ENCODE measurements around the gene KCNAB2. TPM values are rescaled to one million over a fixed set of nuclear protein-coding genes. Genes with fewer than 3 reads are reported as not detected.
"Not testable (repeated sequence)": the region's sequence is repeated elsewhere in the genome, so short reads cannot be mapped to it uniquely, and the experiment has no call there.

The KCNAB2 gene
- total RNA-seq, 8 experiments from 2014 or later = 6.3 to 21.9 (median 11.5) TPM

- no peak for ATAC-seq (replicated peaks in 6 of 8)
- 75 to 100% (median 83%) methylated on average over 2 to 9 of the region's 9 CpGs; no CpG with 5 or more reads in 1 of the 10 experiments for WGBS, 10 experiments
- in situ Hi-C loops (cut with MboI; ENCODE audit: low pct_unique_long_range_greater_than_20kb in 2 of 9, low sequenced_read_pairs in 9 of 9, unreplicated experiment in 9 of 9) = loop anchor here in 4 of 9 experiments (25.0 kb wide), 3 partner anchors 117 to 267 kb away; partner anchors contain the start of genes CHD5 (in 3 of the 4), RPL22 (in 3 of the 4), HES3 (in 1 of the 4) and ICMT (in 1 of the 4)
- Histone ChIP-seq H3K27ac (no peak overlapping the region), H3K4me1 (replicated peaks in 1 of 2) (peaks cover 32 to 35% of the 10 kb centered on the region in 2 donors), H3K4me3 (no peak overlapping the region)
These were observed 24.8 kb downstream of the KCNAB2 start for GRCh38 chr1:6070450-6070974.

GRCh38 chr1:6071219-6071618 is 25.5 kb downstream of the KCNAB2 start:
- ATAC-seq (replicated peaks in 6 of 8) = no peak
- Histone ChIP-seq H3K27ac (no peak overlapping the region), H3K4me3 (no peak overlapping the region), H3K4me1 (replicated peaks in 1 of 2) (peaks cover 27 to 28% of the 10 kb centered on the region in 2 donors)
- in situ Hi-C loops (cut with MboI; ENCODE audit: low pct_unique_long_range_greater_than_20kb in 2 of 9, low sequenced_read_pairs in 9 of 9, unreplicated experiment in 9 of 9) = loop anchor here in 4 of 9 experiments (25.0 kb wide), 3 partner anchors 116 to 266 kb away; partner anchors contain the start of genes CHD5 (in 3 of the 4), RPL22 (in 3 of the 4), HES3 (in 1 of the 4) and ICMT (in 1 of the 4)
- 94 to 100% (median 100%) methylated on average over 2 to 8 of the region's 13 CpGs; no CpG with 5 or more reads in 7 of the 10 experiments for WGBS, 10 experiments

GRCh38 chr1:6072774-6073479 is 27.2 kb downstream of the KCNAB2 start:
- 40 to 84% (median 80%) methylated on average over 1 to 4 of the region's 17 CpGs; no CpG with 5 or more reads in 7 of the 10 experiments for WGBS, 10 experiments
- in situ Hi-C loops (cut with MboI; ENCODE audit: low pct_unique_long_range_greater_than_20kb in 2 of 9, low sequenced_read_pairs in 9 of 9, unreplicated experiment in 9 of 9) = loop anchor here in 4 of 9 experiments (25.0 kb wide), 3 partner anchors 114 to 264 kb away; partner anchors contain the start of genes CHD5 (in 3 of the 4), RPL22 (in 3 of the 4), HES3 (in 1 of the 4) and ICMT (in 1 of the 4)
- Histone ChIP-seq H3K4me1 (replicated peaks in 1 of 2) (peaks cover 27 to 28% of the 10 kb centered on the region in 2 donors), H3K27ac (no peak overlapping the region), H3K4me3 (no peak overlapping the region)
- ATAC-seq (replicated peaks in 6 of 8) = peak in 5 of 8 experiments; percentile 19 to 46 (median 35)

- in situ Hi-C loops (cut with MboI; ENCODE audit: low pct_unique_long_range_greater_than_20kb in 2 of 9, low sequenced_read_pairs in 9 of 9, unreplicated experiment in 9 of 9) = loop anchor here in 4 of 9 experiments (25.0 kb wide), 3 partner anchors 114 to 264 kb away; partner anchors contain the start of genes CHD5 (in 3 of the 4), RPL22 (in 3 of the 4), HES3 (in 1 of the 4) and ICMT (in 1 of the 4)
- WGBS, 10 experiments = 60 to 100% (median 87%) methylated on average over 1 to 14 of the region's 15 CpGs; no CpG with 5 or more reads in 3 of the 10 experiments
- peak in 2 of 8 experiments; percentile 2 to 8 for ATAC-seq (replicated peaks in 6 of 8)
- H3K27ac ChIP-seq = peak overlapping the region in 1 of 2 donors; percentile 53
- H3K4me1 ChIP-seq (replicated peaks in 1 of 2) = peaks cover 27 to 28% of the 10 kb centered on the region in 2 donors
- no peak overlapping the region for H3K4me3 ChIP-seq
These were observed 27.9 kb downstream of the KCNAB2 start for GRCh38 chr1:6073480-6074053.

GRCh38 chr1:6074192-6074901 is 28.7 kb downstream of the KCNAB2 start:
- peaks cover 27 to 28% of the 10 kb centered on the region in 2 donors for H3K4me1 ChIP-seq (replicated peaks in 1 of 2)
- peak overlapping the region in 1 of 2 donors; percentile 53 for H3K27ac ChIP-seq
- in situ Hi-C loops (cut with MboI; ENCODE audit: low pct_unique_long_range_greater_than_20kb in 2 of 9, low sequenced_read_pairs in 9 of 9, unreplicated experiment in 9 of 9) = loop anchor here in 4 of 9 experiments (25.0 kb wide), 3 partner anchors 113 to 263 kb away; partner anchors contain the start of genes CHD5 (in 3 of the 4), RPL22 (in 3 of the 4), HES3 (in 1 of the 4) and ICMT (in 1 of the 4)
- WGBS, 10 experiments = 80 to 100% (median 95%) methylated on average over 1 to 20 of the region's 21 CpGs
- H3K4me3 ChIP-seq = no peak overlapping the region
- ATAC-seq (replicated peaks in 6 of 8) = peak in 4 of 8 experiments; percentile 35 to 73 (median 40)

GRCh38 chr1:6075748-6076147 is 30.1 kb downstream of the KCNAB2 start:
- peaks cover 27 to 28% of the 10 kb centered on the region in 2 donors for H3K4me1 ChIP-seq (replicated peaks in 1 of 2)
- in situ Hi-C loops (cut with MboI; ENCODE audit: low pct_unique_long_range_greater_than_20kb in 2 of 9, low sequenced_read_pairs in 9 of 9, unreplicated experiment in 9 of 9) = no loop called here
- H3K4me3 ChIP-seq = no peak overlapping the region
- peak in 1 of 8 experiments; percentile 23 for ATAC-seq (replicated peaks in 6 of 8)
- H3K27ac ChIP-seq = no peak overlapping the region
- 50 to 100% (median 84%) methylated on average over 1 to 3 of the region's 3 CpGs; no CpG with 5 or more reads in 5 of the 10 experiments for WGBS, 10 experiments

- WGBS, 10 experiments = 47 to 100% (median 91%) methylated on average over 1 to 7 of the region's 8 CpGs; no CpG with 5 or more reads in 1 of the 10 experiments
These were observed 31.4 kb downstream of the KCNAB2 start for GRCh38 chr1:6077061-6077460.

GRCh38 chr1:6077506-6077905 is 31.8 kb downstream of the KCNAB2 start:
- no peak for ATAC-seq (replicated peaks in 6 of 8)
- 60 to 93% (median 75%) methylated on average over 1 to 15 of the region's 19 CpGs; no CpG with 5 or more reads in 5 of the 10 experiments for WGBS, 10 experiments
- no peak overlapping the region for H3K27ac ChIP-seq
- in situ Hi-C loops (cut with MboI; ENCODE audit: low pct_unique_long_range_greater_than_20kb in 2 of 9, low sequenced_read_pairs in 9 of 9, unreplicated experiment in 9 of 9) = no loop called here
- H3K4me1 ChIP-seq (replicated peaks in 1 of 2) = peaks cover 25 to 35% of the 10 kb centered on the region in 2 donors
- no peak overlapping the region for H3K4me3 ChIP-seq

More at GRCh38 chr1:6077061-6077460, 31.4 kb downstream of the KCNAB2 start:
- H3K27ac ChIP-seq; ATAC-seq (replicated peaks in 6 of 8); in situ Hi-C loops (cut with MboI; ENCODE audit: low pct_unique_long_range_greater_than_20kb in 2 of 9, low sequenced_read_pairs in 9 of 9, unreplicated experiment in 9 of 9); H3K4me3 ChIP-seq: not testable (repeated sequence)
- peaks cover 27 to 31% of the 10 kb centered on the region in 2 donors for H3K4me1 ChIP-seq (replicated peaks in 1 of 2)

GRCh38 chr1:6077919-6078318 is 32.2 kb downstream of the KCNAB2 start:
- 63 to 100% (median 83%) methylated on average over 1 to 10 of the region's 16 CpGs; no CpG with 5 or more reads in 3 of the 10 experiments for WGBS, 10 experiments
- H3K4me3 ChIP-seq = no peak overlapping the region
- peaks cover 25 to 36% of the 10 kb centered on the region in 2 donors for H3K4me1 ChIP-seq (replicated peaks in 1 of 2)
- in situ Hi-C loops (cut with MboI; ENCODE audit: low pct_unique_long_range_greater_than_20kb in 2 of 9, low sequenced_read_pairs in 9 of 9, unreplicated experiment in 9 of 9) = no loop called here
- no peak overlapping the region for H3K27ac ChIP-seq
- ATAC-seq (replicated peaks in 6 of 8) = no peak

GRCh38 chr1:6080469-6080868 is 34.8 kb downstream of the KCNAB2 start:
- no peak overlapping the region for H3K27ac ChIP-seq
- peaks cover 20 to 30% of the 10 kb centered on the region in 2 donors for H3K4me1 ChIP-seq (replicated peaks in 1 of 2)
- no peak overlapping the region for H3K4me3 ChIP-seq
- ATAC-seq (replicated peaks in 6 of 8) = peak in 1 of 8 experiments; percentile 30
- in situ Hi-C loops (cut with MboI; ENCODE audit: low pct_unique_long_range_greater_than_20kb in 2 of 9, low sequenced_read_pairs in 9 of 9, unreplicated experiment in 9 of 9) = no loop called here
- WGBS, 10 experiments = 56 to 81% (median 63%) methylated on average over 6 to 11 of the region's 12 CpGs; no CpG with 5 or more reads in 6 of the 10 experiments

GRCh38 chr1:6081901-6082300 is 36.2 kb downstream of the KCNAB2 start:
- no peak for ATAC-seq (replicated peaks in 6 of 8)
- Histone ChIP-seq H3K4me1 (replicated peaks in 1 of 2) (peaks cover 26 to 41% of the 10 kb centered on the region in 2 donors), H3K27ac (no peak overlapping the region), H3K4me3 (no peak overlapping the region)
- WGBS, 10 experiments = 76 to 100% (median 93%) methylated on average over 1 to 10 of the region's 12 CpGs; no CpG with 5 or more reads in 4 of the 10 experiments
- in situ Hi-C loops (cut with MboI; ENCODE audit: low pct_unique_long_range_greater_than_20kb in 2 of 9, low sequenced_read_pairs in 9 of 9, unreplicated experiment in 9 of 9) = no loop called here
